HepG2 (cell line): ENCODE measurements around the gene TMEM170B. TPM values are rescaled to one million over a fixed set of nuclear protein-coding genes. Genes with fewer than 3 reads are reported as not detected.

Experiments used
- AGO1 ChIP-seq: fragments of 200-400 bp; formaldehyde crosslinking; IDR thresholded peaks from 2 replicates; pipeline ENCODE4 v1.6.1; 2017; ENCODE audit warnings: mild to moderate bottlenecking, low read depth, low read length, moderate library complexity; ENCODE audit not compliant: poor library complexity, severe bottlenecking
- ATM ChIP-seq: fragments of 450-650 bp; IDR thresholded peaks from 2 replicates; pipeline ENCODE4 v1.7.1; 2017; ENCODE audit warnings: mild to moderate bottlenecking, borderline replicate concordance
- CCDC6 ChIP-seq: sonication (generic); formaldehyde crosslinking; IDR thresholded peaks from 2 replicates; pipeline ENCODE4 v1.8.1; 2022; ENCODE audit warnings: mild to moderate bottlenecking, missing genetic modification reagents, moderate library complexity
- DNMT1 ChIP-seq: sonication (generic); formaldehyde crosslinking; IDR thresholded peaks from 2 replicates; pipeline ENCODE4 v1.5.1; 2020; ENCODE audit warnings: mild to moderate bottlenecking, missing genetic modification reagents
- DNMT3B ChIP-seq: conservative IDR thresholded peaks from 2 replicates; pipeline ENCODE4 v1.6.1; 2016; ENCODE audit warnings: missing biosample characterization, control low read depth
- DPF2 ChIP-seq: sonication (generic); formaldehyde crosslinking; IDR thresholded peaks from 2 replicates; pipeline ENCODE4 v1.4.0; 2020; ENCODE audit warnings: mild to moderate bottlenecking, low read depth, missing genetic modification reagents, borderline replicate concordance
- EZH2 ChIP-seq: conservative IDR thresholded peaks from 2 replicates; pipeline ENCODE4 v1.6.1; 2012; ENCODE audit warnings: mild to moderate bottlenecking, low read depth, low read length, moderate library complexity
- HOXA9 ChIP-seq: sonication (generic); formaldehyde crosslinking; IDR thresholded peaks from 2 replicates; pipeline ENCODE4 v1.8.1; 2022; ENCODE audit warnings: missing genetic modification reagents, mild to moderate bottlenecking, moderate library complexity, borderline replicate concordance
- IKZF1 ChIP-seq: fragments of 450-650 bp; IDR thresholded peaks from 2 replicates; pipeline ENCODE4 v1.7.1; 2016
- IRX3 ChIP-seq: sonication (generic); formaldehyde crosslinking; IDR thresholded peaks from 2 replicates; pipeline ENCODE4 v1.8.1; 2023; ENCODE audit warnings: mild to moderate bottlenecking, low read depth, missing genetic modification reagents, borderline replicate concordance
- JUN ChIP-seq: sonication (generic); formaldehyde crosslinking; IDR thresholded peaks from 2 replicates; pipeline ENCODE4 v1.4.0; 2020; ENCODE audit warnings: mild to moderate bottlenecking, missing genetic modification reagents
- KLF16 ChIP-seq, 2 experiments: sonication (generic) in 1 of 2; formaldehyde crosslinking in 1 of 2; IDR thresholded peaks; 2 replicates each; pipeline versions ENCODE4 v1.6.1 to v1.8.0; 2016 to 2023; ENCODE audit warnings: missing genetic modification reagents in 2 of 2, missing compliant biosample characterization in 1 of 2
- NFKB2 ChIP-seq: sonication (generic); formaldehyde crosslinking; IDR thresholded peaks from 2 replicates; pipeline ENCODE4 v1.4.0; 2020; ENCODE audit warnings: missing genetic modification reagents, borderline replicate concordance
- NONO ChIP-seq, 2 experiments: fragments of 450-650 bp in 1 of 2; sonication (generic) in 1 of 2; formaldehyde crosslinking in 1 of 2; IDR thresholded peaks in 1 of 2; conservative IDR thresholded peaks in 1 of 2; 2 replicates each; pipeline versions ENCODE4 v1.6.1 to v1.8.0; 2017 to 2022; ENCODE audit warnings: mild to moderate bottlenecking in 1 of 2, missing genetic modification reagents in 1 of 2, moderate library complexity in 1 of 2
- PPARG ChIP-seq: conservative IDR thresholded peaks from 2 replicates; pipeline ENCODE4 v1.6.1; 2016; ENCODE audit warnings: missing biosample characterization, missing genetic modification reagents
- SKI ChIP-seq: fragments of 450-650 bp; IDR thresholded peaks from one replicate; pipeline ENCODE4 v1.6.1; 2018; ENCODE audit warnings: mild to moderate bottlenecking; ENCODE audit not compliant: partially characterized antibody
- SRSF1 ChIP-seq: fragments of 200-400 bp; formaldehyde crosslinking; optimal IDR thresholded peaks from 2 replicates; pipeline ENCODE3; 2017; ENCODE audit warnings: mild to moderate bottlenecking, low read depth, low read length, moderate library complexity
- TCF7 ChIP-seq: sonication (generic); IDR thresholded peaks from 2 replicates; pipeline ENCODE4 v1.6.1; 2016; ENCODE audit warnings: antibody characterized with exemption, low read depth
- ZBTB1 ChIP-seq: sonication (generic); formaldehyde crosslinking; IDR thresholded peaks from 2 replicates; pipeline ENCODE4 v1.4.0; 2020; ENCODE audit warnings: missing genetic modification reagents, borderline replicate concordance
- ZMYM4 ChIP-seq: sonication (generic); formaldehyde crosslinking; IDR thresholded peaks from 2 replicates; pipeline ENCODE4 v1.8.1; 2023; ENCODE audit warnings: mild to moderate bottlenecking, missing genetic modification reagents
- ZNF33A ChIP-seq: sonication (generic); formaldehyde crosslinking; IDR thresholded peaks from 2 replicates; pipeline ENCODE4 v1.5.1; 2020; ENCODE audit warnings: missing genetic modification reagents, mild to moderate bottlenecking, moderate library complexity, borderline replicate concordance
- ZNF367 ChIP-seq: sonication (generic); formaldehyde crosslinking; IDR thresholded peaks from 2 replicates; pipeline ENCODE4 v1.4.0; 2020; ENCODE audit warnings: missing genetic modification reagents, borderline replicate concordance
- ZNF430 ChIP-seq: sonication (generic); formaldehyde crosslinking; IDR thresholded peaks from 2 replicates; pipeline ENCODE4 v1.9.0; 2021; ENCODE audit warnings: mild to moderate bottlenecking, missing genetic modification reagents
- ZNF441 ChIP-seq: sonication (generic); formaldehyde crosslinking; IDR thresholded peaks from 2 replicates; pipeline ENCODE4 v1.7.0; 2021; ENCODE audit warnings: missing genetic modification reagents, borderline replicate concordance
- ZNF724P ChIP-seq: sonication (generic); formaldehyde crosslinking; IDR thresholded peaks from 2 replicates; pipeline ENCODE4 v1.8.0; 2022; ENCODE audit warnings: missing genetic modification reagents, borderline replicate concordance
- polyA plus RNA-seq, 8 experiments: library from polyadenylated mRNA; depleted of rRNA in 3 of 8; stranded (reverse) in 7 of 8; unstranded in 1 of 8; fragments of >200 nt; fragmentation: Illumina TruSeq in 4 of 8; extraction: Trizol in 4 of 8; gene quantifications; 2 replicates each; pipeline versions ENCODE4 v1.2.1 to v1.2.3, GENCODE V29; 2011 to 2016; ENCODE audit warnings: low read depth in 4 of 8, missing spikeins in 1 of 8, mixed read lengths in 1 of 8; ENCODE audit not compliant: insufficient read depth in 1 of 8
- total RNA-seq, 5 experiments: library from RNA; depleted of rRNA; stranded (reverse); fragments of >200 nt; fragmentation: Illumina TruSeq; extraction: Trizol; gene quantifications; 2 replicates each; pipeline ENCODE4 v1.2.3, GENCODE V29; 2016; ENCODE audit warnings: low read depth in 1 of 5
- TF ChIP-seq, protein P1 (sequence below): IDR thresholded peaks from 2 replicates; pipeline ENCODE4 v1.6.1; 2016; ENCODE audit warnings: low read depth, borderline replicate concordance
- TF ChIP-seq, protein P2 (sequence below): sonication (generic); formaldehyde crosslinking; IDR thresholded peaks from 2 replicates; pipeline ENCODE4 v1.4.0; 2020; ENCODE audit warnings: mild to moderate bottlenecking, missing genetic modification reagents
- TF ChIP-seq, protein P3 (sequence below): sonication (generic); formaldehyde crosslinking; conservative IDR thresholded peaks from 2 replicates; pipeline ENCODE4 v1.4.0; 2020; ENCODE audit warnings: missing genetic modification reagents
- TF ChIP-seq, protein P4 (sequence below): sonication (generic); formaldehyde crosslinking; IDR thresholded peaks from 2 replicates; pipeline ENCODE4 v1.4.0; 2020; ENCODE audit warnings: missing genetic modification reagents, mild to moderate bottlenecking, borderline replicate concordance

TMEM170B gene
- total and polyA plus RNA-seq, 2 of the 13 experiments (the other 11 are each of a cell fraction or from before 2014, with no cell fraction given): 3.3 to 9.4 TPM

DNA sequence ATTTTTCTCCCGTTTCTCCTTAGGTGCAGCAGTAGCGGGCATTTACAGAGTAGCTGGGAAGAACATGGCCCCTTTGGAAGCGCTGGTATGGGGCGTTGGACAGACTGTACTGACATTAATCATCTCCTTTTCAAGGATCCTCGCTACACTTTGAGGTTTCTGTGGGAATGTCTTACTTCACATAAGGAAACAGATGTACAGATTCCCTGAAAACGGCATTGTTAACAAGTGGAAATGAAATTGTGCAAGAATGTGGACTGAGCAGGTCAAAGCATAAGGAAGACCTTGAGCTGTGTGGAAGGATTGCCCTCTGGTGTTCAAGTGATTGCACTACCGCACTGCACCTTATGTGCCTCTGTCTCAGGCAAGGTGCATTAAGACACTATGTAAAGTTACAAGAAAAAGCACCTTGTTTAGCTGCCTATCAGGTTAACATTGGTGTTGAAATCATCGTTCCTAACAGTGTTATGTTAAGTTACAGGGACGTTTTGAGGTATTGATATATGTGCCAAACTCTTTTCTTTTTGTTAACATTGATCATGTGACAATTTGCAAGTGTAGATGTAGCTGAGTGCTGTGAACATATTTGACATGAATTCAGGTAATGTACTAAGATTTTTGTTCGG is 38.0 kb downstream of the TMEM170B start (continued):
- TF ChIP-seq, protein P1, sequence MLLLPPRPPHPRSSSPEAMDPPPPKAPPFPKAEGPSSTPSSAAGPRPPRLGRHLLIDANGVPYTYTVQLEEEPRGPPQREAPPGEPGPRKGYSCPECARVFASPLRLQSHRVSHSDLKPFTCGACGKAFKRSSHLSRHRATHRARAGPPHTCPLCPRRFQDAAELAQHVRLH (CRISPR knock-in tag): peak; percentile 69; the same call in 1 of the 2 replicates
- TF ChIP-seq ZNF430: no peak
- TF ChIP-seq ZNF724P (CRISPR knock-in tag): no peak
- no peak for TF ChIP-seq NFKB2
- TF ChIP-seq IKZF1: no peak
- no peak for TF ChIP-seq IRX3 (CRISPR knock-in tag)
- no peak for TF ChIP-seq NONO (IDR thresholded peaks at IDR 0.05)
- peak; percentile 40; the same call in 1 of the 2 replicates for TF ChIP-seq NONO (CRISPR knock-in tag; conservative IDR thresholded peaks at IDR 0.05)
- no peak for TF ChIP-seq HOXA9
- no peak for TF ChIP-seq ZBTB1 (CRISPR knock-in tag)
- TF ChIP-seq SKI: no peak
- TF ChIP-seq, protein P2, sequence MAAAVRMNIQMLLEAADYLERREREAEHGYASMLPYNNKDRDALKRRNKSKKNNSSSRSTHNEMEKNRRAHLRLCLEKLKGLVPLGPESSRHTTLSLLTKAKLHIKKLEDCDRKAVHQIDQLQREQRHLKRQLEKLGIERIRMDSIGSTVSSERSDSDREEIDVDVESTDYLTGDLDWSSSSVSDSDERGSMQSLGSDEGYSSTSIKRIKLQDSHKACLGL (CRISPR knock-in tag): no peak
- TF ChIP-seq, protein P3, sequence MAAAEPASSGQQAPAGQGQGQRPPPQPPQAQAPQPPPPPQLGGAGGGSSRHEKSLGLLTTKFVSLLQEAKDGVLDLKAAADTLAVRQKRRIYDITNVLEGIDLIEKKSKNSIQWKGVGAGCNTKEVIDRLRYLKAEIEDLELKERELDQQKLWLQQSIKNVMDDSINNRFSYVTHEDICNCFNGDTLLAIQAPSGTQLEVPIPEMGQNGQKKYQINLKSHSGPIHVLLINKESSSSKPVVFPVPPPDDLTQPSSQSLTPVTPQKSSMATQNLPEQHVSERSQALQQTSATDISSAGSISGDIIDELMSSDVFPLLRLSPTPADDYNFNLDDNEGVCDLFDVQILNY (CRISPR knock-in tag): no peak
- no peak for TF ChIP-seq ZNF33A (CRISPR knock-in tag)
- no peak for TF ChIP-seq JUN (CRISPR knock-in tag)
- no peak for TF ChIP-seq DPF2
- no peak for TF ChIP-seq DNMT1 (CRISPR knock-in tag)
- peak in 1 of 2 experiments; percentile 75; a peak in 2 of 4 replicates for TF ChIP-seq KLF16 (CRISPR knock-in tag; IDR thresholded peaks at IDR 0.05)
- no peak for TF ChIP-seq AGO1
- TF ChIP-seq EZH2: no peak
- no peak for TF ChIP-seq ZNF367 (CRISPR knock-in tag)
- TF ChIP-seq SRSF1: no peak
- TF ChIP-seq ZNF441 (CRISPR knock-in tag): no peak
- TF ChIP-seq ATM: no peak
- TF ChIP-seq TCF7: no peak
- TF ChIP-seq, protein P4, sequence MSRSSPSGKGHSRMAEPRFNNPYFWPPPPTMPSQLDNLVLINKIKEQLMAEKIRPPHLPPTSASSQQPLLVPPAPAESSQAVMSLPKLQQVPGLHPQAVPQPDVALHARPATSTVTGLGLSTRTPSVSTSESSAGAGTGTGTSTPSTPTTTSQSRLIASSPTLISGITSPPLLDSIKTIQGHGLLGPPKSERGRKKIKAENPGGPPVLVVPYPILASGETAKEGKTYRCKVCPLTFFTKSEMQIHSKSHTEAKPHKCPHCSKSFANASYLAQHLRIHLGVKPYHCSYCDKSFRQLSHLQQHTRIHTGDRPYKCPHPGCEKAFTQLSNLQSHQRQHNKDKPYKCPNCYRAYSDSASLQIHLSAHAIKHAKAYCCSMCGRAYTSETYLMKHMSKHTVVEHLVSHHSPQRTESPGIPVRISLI (CRISPR knock-in tag): no peak
- no peak for TF ChIP-seq DNMT3B (CRISPR knock-in tag)
- TF ChIP-seq CCDC6: peak; percentile 56; the same call in 1 of the 2 replicates
- peak; percentile 76 for TF ChIP-seq ZMYM4 (CRISPR knock-in tag)
- TF ChIP-seq PPARG: peak; percentile 55; the same call in 1 of the 2 replicates
